ENCODE data around the gene DHRS11. TPM values are rescaled to one million over a fixed set of nuclear protein-coding genes. Genes with fewer than 3 reads are reported as not detected.

Gene DHRS11
- polyA plus RNA-seq, 1 of the 3 experiments (the other 2 are of a cell fraction): 31.6 TPM

GRCh38 chr17:36614933-36615332, 23.3 kb downstream of the DHRS11 start:
- peaks cover 2% of the 10 kb centered on the region for H3F3A ChIP-seq (replicated peaks; ENCODE audit: insufficient read depth)
- ChIA-PET CTCF (interaction anchor here (2.0 to 8.2 kb wide), 5 partner anchors 9 to 433 kb away, joined by 5 to 50 read pairs (median 15); partner anchors contain the start of gene MRM1), POLR2A (no interaction called here)
- H3K9me2 ChIP-seq: no peaks in the 10 kb centered on the region
- H3K79me2 ChIP-seq (ENCODE audit: insufficient read depth): no peaks in the 10 kb centered on the region
- no peaks in the 10 kb centered on the region for H3K4me1 ChIP-seq (ENCODE audit: control insufficient read depth in 1 of 2, insufficient read depth in 2 of 2, low read depth in 1 of 2, low read length in 1 of 2)
- H3K36me3 ChIP-seq (replicated peaks in 1 of 2; ENCODE audit: control insufficient read depth in 1 of 2, insufficient read depth in 2 of 2, low read length in 1 of 2): no peaks in the 10 kb centered on the region
- no peak overlapping the region for H3K4me2 ChIP-seq
- H4K20me1 ChIP-seq (ENCODE audit: insufficient read depth): no peaks in the 10 kb centered on the region
- DNase-seq: no peak
- no peak overlapping the region for H3K4me3 ChIP-seq (ENCODE audit: low read depth in 2 of 2, low read length in 1 of 2)
- no peaks in the 10 kb centered on the region for H3K9me3 ChIP-seq
- WGBS (ENCODE audit: low lambda C conversion rate): 100% methylated on average over 2 of the region's 5 CpGs
- no peak overlapping the region for H3K9ac ChIP-seq
- H3K27ac ChIP-seq (ENCODE audit: low read depth in 2 of 2, low read length in 1 of 2): no peak overlapping the region
- TF ChIP-seq TAF1 (IDR thresholded peaks at IDR 0.05; ENCODE audit: borderline replicate concordance, low read depth, low read length) (no peak), SMC3 (IDR thresholded peaks at IDR 0.05; ENCODE audit: low read depth, low read length) (no peak), TEAD4 (IDR thresholded peaks at IDR 0.05; ENCODE audit: borderline replicate concordance, insufficient read depth) (no peak), FOXJ3 (CRISPR knock-in tag; IDR thresholded peaks at IDR 0.05) (no peak), RAD21 (IDR thresholded peaks at IDR 0.05; ENCODE audit: low read length) (no peak), GABPA (IDR thresholded peaks at IDR 0.05; ENCODE audit: low read depth) (no peak), CHD2 (IDR thresholded peaks at IDR 0.05; ENCODE audit: low read length, partially characterized antibody) (no peak)
- no peak overlapping the region for H2AFZ ChIP-seq (ENCODE audit: low read depth)
- H3K27me3 ChIP-seq (ENCODE audit: insufficient read depth): no peaks in the 10 kb centered on the region

- Histone ChIP-seq H3K36me3 (replicated peaks in 1 of 2; ENCODE audit: control insufficient read depth in 1 of 2, insufficient read depth in 2 of 2, low read length in 1 of 2) (no peaks in the 10 kb centered on the region), H4K20me1 (ENCODE audit: insufficient read depth) (no peaks in the 10 kb centered on the region), H3K9ac (no peak overlapping the region), H3F3A (replicated peaks; ENCODE audit: insufficient read depth) (no peaks in the 10 kb centered on the region), H3K4me1 (ENCODE audit: control insufficient read depth in 1 of 2, insufficient read depth in 2 of 2, low read depth in 1 of 2, low read length in 1 of 2) (no peaks in the 10 kb centered on the region), H3K9me3 (no peaks in the 10 kb centered on the region), H3K9me2 (no peaks in the 10 kb centered on the region), H3K4me3 (ENCODE audit: low read depth in 2 of 2, low read length in 1 of 2) (no peak overlapping the region), H2AFZ (ENCODE audit: low read depth) (no peak overlapping the region), H3K27me3 (ENCODE audit: insufficient read depth) (no peaks in the 10 kb centered on the region), H3K4me2 (no peak overlapping the region), H3K27ac (ENCODE audit: low read depth in 2 of 2, low read length in 1 of 2) (no peak overlapping the region), H3K79me2 (ENCODE audit: insufficient read depth) (no peaks in the 10 kb centered on the region)
- ChIA-PET POLR2A (no interaction called here), CTCF (interaction anchor here (0.6 to 8.2 kb wide), 9 partner anchors 10 to 781 kb away, joined by 3 to 50 read pairs (median 6); no protein-coding TSS in a partner anchor)
- no peak for DNase-seq
- 82% methylated on average over 16 of the region's 16 CpGs for WGBS (ENCODE audit: low lambda C conversion rate)
- TF ChIP-seq IRF3 (IDR thresholded peaks at IDR 0.05; ENCODE audit: low read depth, low read length) (no peak), CTCF (IDR thresholded peaks at IDR 0.05) (no peak), TCF12 (IDR thresholded peaks at IDR 0.05) (no peak), NFIC (IDR thresholded peaks at IDR 0.05; ENCODE audit: borderline replicate concordance) (no peak), RXRA (IDR thresholded peaks at IDR 0.05; ENCODE audit: borderline replicate concordance, low read depth) (no peak), GABPA (IDR thresholded peaks at IDR 0.05; ENCODE audit: low read depth) (no peak), CHD2 (IDR thresholded peaks at IDR 0.05; ENCODE audit: low read length, partially characterized antibody) (no peak), RAD21 (IDR thresholded peaks at IDR 0.05; ENCODE audit: low read length) (no peak), REST (IDR thresholded peaks at IDR 0.05; ENCODE audit: low read depth, low read length) (no peak), RCOR1 (IDR thresholded peaks at IDR 0.05; ENCODE audit: low read length) (no peak), TAF1 (IDR thresholded peaks at IDR 0.05; ENCODE audit: borderline replicate concordance, low read depth, low read length) (no peak), NRF1 (IDR thresholded peaks at IDR 0.05; ENCODE audit: low read depth, low read length) (no peak), FOXM1 (IDR thresholded peaks at IDR 0.05; ENCODE audit: low read depth) (no peak)
- TF ChIP-seq, protein P1, sequence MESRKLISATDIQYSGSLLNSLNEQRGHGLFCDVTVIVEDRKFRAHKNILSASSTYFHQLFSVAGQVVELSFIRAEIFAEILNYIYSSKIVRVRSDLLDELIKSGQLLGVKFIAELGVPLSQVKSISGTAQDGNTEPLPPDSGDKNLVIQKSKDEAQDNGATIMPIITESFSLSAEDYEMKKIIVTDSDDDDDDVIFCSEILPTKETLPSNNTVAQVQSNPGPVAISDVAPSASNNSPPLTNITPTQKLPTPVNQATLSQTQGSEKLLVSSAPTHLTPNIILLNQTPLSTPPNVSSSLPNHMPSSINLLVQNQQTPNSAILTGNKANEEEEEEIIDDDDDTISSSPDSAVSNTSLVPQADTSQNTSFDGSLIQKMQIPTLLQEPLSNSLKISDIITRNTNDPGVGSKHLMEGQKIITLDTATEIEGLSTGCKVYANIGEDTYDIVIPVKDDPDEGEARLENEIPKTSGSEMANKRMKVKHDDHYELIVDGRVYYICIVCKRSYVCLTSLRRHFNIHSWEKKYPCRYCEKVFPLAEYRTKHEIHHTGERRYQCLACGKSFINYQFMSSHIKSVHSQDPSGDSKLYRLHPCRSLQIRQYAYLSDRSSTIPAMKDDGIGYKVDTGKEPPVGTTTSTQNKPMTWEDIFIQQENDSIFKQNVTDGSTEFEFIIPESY (IDR thresholded peaks at IDR 0.05; ENCODE audit: borderline replicate concordance, low read depth): no peak
These were observed 24.7 kb downstream of the DHRS11 start for GRCh38 chr17:36616061-36617029.
